ENCODE results near the gene RUBCN.

- no peak for TF ChIP-seq CTCF (IDR thresholded peaks at IDR 0.05)
- TF ChIP-seq POLR2AphosphoS5 (IDR thresholded peaks at IDR 0.05): no peak
- no peak for TF ChIP-seq POLR2A (IDR thresholded peaks at IDR 0.05)
Observed at GRCh38 chr3:197722734-197723133, 14.0 kb downstream of the RUBCN start.

Data from gastroesophageal sphincter (tissue), 3 donors.